HL-60/S4 treated with retinoic acid at 250 ng/mL for 4 days and 3 days (cell line): ENCODE measurements around the gene AIPL1.

Source experiments
- in situ Hi-C: fragments of 300-500 bp; cut with MboI; formaldehyde crosslinking; loops from 2 replicates; pipeline ENCODE4 v1.7.0; 2022; ENCODE audit warnings: low sequenced_read_pairs

AIPL1 gene

GRCh38 chr17:6468051-6468790 lies 33.3 kb upstream of the AIPL1 start:
- in situ Hi-C loops, result loop anchor here (25.0 kb wide), 1 partner anchor 544 kb away; the partner anchor contains the start of genes BCL6B and RNASEK

- in situ Hi-C loops, result loop anchor here (25.0 kb wide), 1 partner anchor 545 kb away; the partner anchor contains the start of genes BCL6B and RNASEK
These were observed 32.6 kb upstream of the AIPL1 start for GRCh38 chr17:6467567-6467966.

GRCh38 chr17:6465206-6466003 lies 30.5 kb upstream of the AIPL1 start:
- in situ Hi-C loops, result loop anchor here (25.0 kb wide), 1 partner anchor 547 kb away; the partner anchor contains the start of genes BCL6B and RNASEK

GRCh38 chr17:6464446-6465041 lies 29.6 kb upstream of the AIPL1 start:
- in situ Hi-C loops, result loop anchor here (25.0 kb wide), 1 partner anchor 548 kb away; the partner anchor contains the start of genes BCL6B and RNASEK

GRCh38 chr17:6463616-6464445 lies 28.9 kb upstream of the AIPL1 start:
- in situ Hi-C loops, result loop anchor here (25.0 kb wide), 1 partner anchor 548 kb away; the partner anchor contains the start of genes BCL6B and RNASEK

- in situ Hi-C loops, result loop anchor here (25.0 kb wide), 1 partner anchor 550 kb away; the partner anchor contains the start of genes BCL6B and RNASEK
These were observed 27.8 kb upstream of the AIPL1 start for GRCh38 chr17:6462692-6463091.

- in situ Hi-C loops, result loop anchor here (25.0 kb wide), 1 partner anchor 550 kb away; the partner anchor contains the start of genes BCL6B and RNASEK
These were observed 27.0 kb upstream of the AIPL1 start for GRCh38 chr17:6461792-6462524.

GRCh38 chr17:6461246-6461645 lies 26.3 kb upstream of the AIPL1 start:
- in situ Hi-C loops, result loop anchor here (25.0 kb wide), 1 partner anchor 551 kb away; the partner anchor contains the start of genes BCL6B and RNASEK

- in situ Hi-C loops, result loop anchor here (25.0 kb wide), 1 partner anchor 552 kb away; the partner anchor contains the start of genes BCL6B and RNASEK
These were observed 25.7 kb upstream of the AIPL1 start for GRCh38 chr17:6460531-6461161.

GRCh38 chr17:6458460-6458950 lies 23.6 kb upstream of the AIPL1 start:
- in situ Hi-C loops, result loop anchor here (25.0 kb wide), 1 partner anchor 554 kb away; the partner anchor contains the start of genes BCL6B and RNASEK

GRCh38 chr17:6457688-6458459 lies 23.0 kb upstream of the AIPL1 start:
- in situ Hi-C loops, result loop anchor here (25.0 kb wide), 1 partner anchor 554 kb away; the partner anchor contains the start of genes BCL6B and RNASEK

GRCh38 chr17:6456914-6457687 lies 22.2 kb upstream of the AIPL1 start:
- in situ Hi-C loops, result loop anchor here (25.0 kb wide), 1 partner anchor 555 kb away; the partner anchor contains the start of genes BCL6B and RNASEK

GRCh38 chr17:6456321-6456720 lies 21.4 kb upstream of the AIPL1 start:
- in situ Hi-C loops, result loop anchor here (25.0 kb wide), 1 partner anchor 556 kb away; the partner anchor contains the start of genes BCL6B and RNASEK

GRCh38 chr17:6455321-6455705 lies 20.4 kb upstream of the AIPL1 start:
- in situ Hi-C loops, result loop anchor here (25.0 kb wide), 1 partner anchor 557 kb away; the partner anchor contains the start of genes BCL6B and RNASEK

GRCh38 chr17:6454495-6455320 lies 19.8 kb upstream of the AIPL1 start:
- in situ Hi-C loops, result loop anchor here (25.0 kb wide), 1 partner anchor 558 kb away; the partner anchor contains the start of genes BCL6B and RNASEK
